K562 (cell line): ENCODE data around the gene RERG. TPM values are rescaled to one million over a fixed set of nuclear protein-coding genes. Genes with fewer than 3 reads are reported as not detected.

Experiments
- ATAC-seq: fragments of 200-7000 bp; cut with Tn5 transposase; 3 replicates; pipeline ENCODE4 v1.9.1; 2020; ENCODE audit warnings: moderate library complexity
- BruUV-seq: library from RNA; stranded (reverse); fragments of 400-500 nt; replicated peaks from 2 replicates; lab custom pipeline; 2021; lab: Mats Ljungman, UMichigan
- CTCF ChIA-PET: fragments of 300-600 bp; formaldehyde crosslinking; extraction: SDS; loops from one replicate; lab custom pipeline; 2021; ENCODE audit warnings: low intra/inter-chr PET ratio; lab: Yijun Ruan, JAX
- POLR2A ChIA-PET: fragments of 300-600, 350-650 bp; sonication (Branson Sonifier 250); formaldehyde crosslinking; extraction: SDS; loops from one replicate; lab custom pipeline; 2021; ENCODE audit warnings: antibody characterized with exemption, inconsistent platforms; lab: Yijun Ruan, JAX
- DNase-seq, 4 experiments: peaks; one replicate each; pipeline versions ENCODE4 v3.0.0 to v3.0.0-alpha.2; 2011 to 2018; ENCODE audit warnings: low spot score in 3 of 4, mixed read lengths in 3 of 4; ENCODE audit errors: extremely low read depth in 1 of 4
- FAIRE-seq: peaks from 2 replicates; lab custom pipeline; 2011; peaks lifted over from hg19 to GRCh38; lab: Jason Lieb, UNC
- H2AFZ ChIP-seq: 2 replicates; pipeline ENCODE4 v1.6.0; 2011; ENCODE audit warnings: low read depth, low read length, control low read depth, inconsistent platforms
- H3K27ac ChIP-seq: fragments of 200-600 bp; 3 replicates; pipeline ENCODE4 v1.8.0; 2011; ENCODE audit warnings: low read depth, mild to moderate bottlenecking, control low read depth, inconsistent platforms, low read length, moderate library complexity, mixed read lengths; ENCODE audit errors: extremely low read depth
- H3K27me3 ChIP-seq, 2 experiments: fragments of 300-600 bp in 1 of 2; 2 replicates in 1 of 2; 3 replicates in 1 of 2; pipeline versions ENCODE4 v1.6.0 to v1.8.0; 2011; ENCODE audit warnings: inconsistent platforms in 2 of 2, low read length in 2 of 2, mild to moderate bottlenecking in 1 of 2, mixed read lengths in 1 of 2, moderate library complexity in 1 of 2; ENCODE audit not compliant: control insufficient read depth in 2 of 2, insufficient read depth in 2 of 2
- H3K36me3 ChIP-seq: fragments of 300-600 bp; 3 replicates; pipeline ENCODE4 v1.8.0; 2011; ENCODE audit warnings: mild to moderate bottlenecking, low read length, inconsistent platforms; ENCODE audit not compliant: control insufficient read depth, insufficient read depth
- H3K4me1 ChIP-seq, 2 experiments: fragments of 200-600 bp in 1 of 2; replicated peaks in 1 of 2; 2 replicates in 1 of 2; 3 replicates in 1 of 2; pipeline versions ENCODE4 v1.5.1 to v1.8.0; 2011; ENCODE audit warnings: inconsistent platforms in 2 of 2, low read length in 2 of 2, mild to moderate bottlenecking in 1 of 2, mixed read lengths in 1 of 2, moderate library complexity in 1 of 2; ENCODE audit not compliant: control insufficient read depth in 2 of 2, insufficient read depth in 2 of 2
- H3K4me2 ChIP-seq: 2 replicates; pipeline ENCODE4 v1.6.1; 2011; ENCODE audit warnings: low read length, control low read depth, inconsistent platforms, mixed read lengths; ENCODE audit not compliant: insufficient read depth
- H3K4me3 ChIP-seq: fragments of 200-600 bp; sonication (generic), shearing (Covaris generic); 2 replicates; pipeline ENCODE4 v1.5.1; 2016; ENCODE audit warnings: control low read depth, inconsistent platforms
- H3K79me2 ChIP-seq: fragments of 200-600 bp; 3 replicates; pipeline ENCODE4 v1.8.0; 2011; ENCODE audit warnings: low read length, inconsistent platforms; ENCODE audit not compliant: control insufficient read depth, insufficient read depth
- H3K9ac ChIP-seq, 2 experiments: 2 replicates each; pipeline versions ENCODE4 v1.6.0 to v1.6.1; 2011; ENCODE audit warnings: low read depth in 2 of 2, low read length in 2 of 2, control low read depth in 1 of 2, inconsistent platforms in 1 of 2, mild to moderate bottlenecking in 1 of 2, mixed read lengths in 1 of 2; ENCODE audit not compliant: insufficient read depth in 1 of 2
- H3K9me1 ChIP-seq: one replicate; pipeline ENCODE4 v1.6.0; 2011; ENCODE audit warnings: inconsistent platforms, mild to moderate bottlenecking, low read length, moderate library complexity; ENCODE audit not compliant: control insufficient read depth, insufficient read depth
- H3K9me3 ChIP-seq: replicated peaks from 2 replicates; pipeline ENCODE4 v1.5.1; 2011; ENCODE audit warnings: low read depth, low read length, inconsistent platforms; ENCODE audit not compliant: control insufficient read depth, insufficient read depth
- H4K20me1 ChIP-seq: replicated peaks from 2 replicates; pipeline ENCODE4 v1.6.1; 2011; ENCODE audit warnings: low read length, inconsistent platforms, mixed read lengths; ENCODE audit not compliant: control insufficient read depth, insufficient read depth
- FIP1L1 ChIP-seq: fragments of 200-400 bp; formaldehyde crosslinking; IDR thresholded peaks from 2 replicates; pipeline ENCODE4 v1.6.1; 2018; ENCODE audit warnings: mild to moderate bottlenecking, low read depth, low read length; ENCODE audit not compliant: poor library complexity, severe bottlenecking
- MAX ChIP-seq: sonication (generic); formaldehyde crosslinking; IDR thresholded peaks from 2 replicates; pipeline ENCODE4 v1.9.0; 2022; ENCODE audit warnings: mild to moderate bottlenecking, missing genetic modification reagents
- SAP30 ChIP-seq: fragments of 200-600 bp; sonication (generic); IDR thresholded peaks from 2 replicates; pipeline ENCODE4 v1.6.1; 2012; ENCODE audit warnings: borderline replicate concordance, low read depth, mild to moderate bottlenecking, moderate library complexity, low read length, control low read depth, inconsistent platforms; ENCODE audit not compliant: insufficient read depth, poor library complexity, severe bottlenecking
- WGBS: fragments of 100-300 bp; shearing (Covaris generic); methylation state at CpG from one replicate; pipeline ENCODE4 v1.1.6; 2016; ENCODE audit warnings: low coverage, mixed read lengths; ENCODE audit not compliant: insufficient coverage; ENCODE audit errors: missing lambda C conversion rate; 5-methylcytosine and 5-hydroxymethylcytosine counted together
- in situ Hi-C: fragments of 300-500 bp; cut with MboI; formaldehyde crosslinking; loops from 4 replicates; pipeline ENCODE4 v1.15.0; 2018; ENCODE audit warnings: inconsistent platforms, mixed read lengths
- intact Hi-C: fragments of 100-400 bp; cut with micrococcal nuclease; formaldehyde crosslinking; loops from 2 replicates; pipeline ENCODE4 v1.14.2; 2022
- polyA plus RNA-seq, 8 experiments: library from polyadenylated mRNA; depleted of rRNA in 4 of 8; stranded (reverse) in 5 of 8; unstranded in 3 of 8; fragments of >200 nt; fragmentation: Nextera tagmentation in 2 of 8; fragmentation: Illumina TruSeq in 1 of 8; extraction: Ambion mirVana in 2 of 8; extraction: Trizol in 1 of 8; gene quantifications; 2 replicates each; pipeline versions ENCODE4 v1.2.1 to v1.2.3, GENCODE V29; 2011 to 2014; ENCODE audit warnings: inconsistent platforms in 1 of 8, missing spikeins in 1 of 8
- total RNA-seq, 7 experiments: library from RNA; depleted of rRNA in 6 of 7; stranded (reverse); fragments of >200 nt in 6 of 7; fragmentation: Illumina TruSeq in 2 of 7; extraction: Trizol in 2 of 7; gene quantifications; 2 replicates each; pipeline versions ENCODE4 v1.2.1 to v1.2.3, GENCODE V29; 2011 to 2021; ENCODE audit warnings: low replicate concordance in 1 of 7
- TF ChIP-seq, protein P1 (sequence below): fragments of 250-450 bp; sonication (Bioruptor Pico); IDR thresholded peaks from 2 replicates; pipeline ENCODE4 v1.4.0; 2020
- TF ChIP-seq, protein P2 (sequence below), 2 experiments: fragments of 450-650 bp in 1 of 2; sonication (generic) in 1 of 2; formaldehyde crosslinking in 1 of 2; IDR thresholded peaks in 1 of 2; conservative IDR thresholded peaks in 1 of 2; 2 replicates each; pipeline versions ENCODE4 v1.6.1 to v1.8.1; 2016 to 2023; ENCODE audit warnings: mild to moderate bottlenecking in 2 of 2, moderate library complexity in 2 of 2, inconsistent platforms in 1 of 2, missing genetic modification reagents in 1 of 2

Gene RERG
- total and polyA plus RNA-seq, 9 of the 15 experiments (the other 6 are each of a cell fraction or from before 2014, with no cell fraction given), result 2.2 to 7.3 (median 3.0) TPM

DNA sequence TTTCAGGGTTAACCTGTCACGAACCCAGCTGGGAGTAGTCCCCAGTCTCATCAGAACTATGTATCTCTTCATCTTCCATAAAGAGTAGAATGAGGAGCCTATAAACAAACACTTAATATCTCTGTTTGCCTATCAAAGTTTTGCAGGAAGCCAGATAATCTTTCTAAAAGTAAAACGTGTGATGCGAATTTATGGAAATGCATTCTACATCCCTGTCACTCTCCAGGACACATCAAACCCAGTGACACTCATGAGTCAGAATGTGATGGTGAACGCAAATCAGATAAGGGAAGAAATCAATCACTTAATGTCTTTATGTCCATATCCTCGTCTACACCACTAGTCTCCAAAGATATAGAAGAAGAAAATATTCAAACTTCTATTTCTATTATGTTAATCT lies 37.4 kb downstream of the RERG start:
- no peak for FAIRE-seq
- intact Hi-C loops (no loop called here), in situ Hi-C loops (no loop called here)
- Histone ChIP-seq H3K4me1 (no peaks in the 10 kb centered on the region), H3K9me3 (no peaks in the 10 kb centered on the region), H3K27ac (no peak overlapping the region), H3K9ac (no peak overlapping the region), H3K27me3 (no peaks in the 10 kb centered on the region), H3K4me2 (no peak overlapping the region), H3K36me3 (no peaks in the 10 kb centered on the region), H3K4me3 (no peak overlapping the region), H3K9me1 (no peaks in the 10 kb centered on the region), H2AFZ (no peak overlapping the region), H3K79me2 (no peaks in the 10 kb centered on the region), H4K20me1 (no peaks in the 10 kb centered on the region)
- WGBS, result 1% methylated on average over 5 of the region's 5 CpGs
- ChIA-PET CTCF (no interaction called here), POLR2A (no interaction called here)
- TF ChIP-seq, protein P1, sequence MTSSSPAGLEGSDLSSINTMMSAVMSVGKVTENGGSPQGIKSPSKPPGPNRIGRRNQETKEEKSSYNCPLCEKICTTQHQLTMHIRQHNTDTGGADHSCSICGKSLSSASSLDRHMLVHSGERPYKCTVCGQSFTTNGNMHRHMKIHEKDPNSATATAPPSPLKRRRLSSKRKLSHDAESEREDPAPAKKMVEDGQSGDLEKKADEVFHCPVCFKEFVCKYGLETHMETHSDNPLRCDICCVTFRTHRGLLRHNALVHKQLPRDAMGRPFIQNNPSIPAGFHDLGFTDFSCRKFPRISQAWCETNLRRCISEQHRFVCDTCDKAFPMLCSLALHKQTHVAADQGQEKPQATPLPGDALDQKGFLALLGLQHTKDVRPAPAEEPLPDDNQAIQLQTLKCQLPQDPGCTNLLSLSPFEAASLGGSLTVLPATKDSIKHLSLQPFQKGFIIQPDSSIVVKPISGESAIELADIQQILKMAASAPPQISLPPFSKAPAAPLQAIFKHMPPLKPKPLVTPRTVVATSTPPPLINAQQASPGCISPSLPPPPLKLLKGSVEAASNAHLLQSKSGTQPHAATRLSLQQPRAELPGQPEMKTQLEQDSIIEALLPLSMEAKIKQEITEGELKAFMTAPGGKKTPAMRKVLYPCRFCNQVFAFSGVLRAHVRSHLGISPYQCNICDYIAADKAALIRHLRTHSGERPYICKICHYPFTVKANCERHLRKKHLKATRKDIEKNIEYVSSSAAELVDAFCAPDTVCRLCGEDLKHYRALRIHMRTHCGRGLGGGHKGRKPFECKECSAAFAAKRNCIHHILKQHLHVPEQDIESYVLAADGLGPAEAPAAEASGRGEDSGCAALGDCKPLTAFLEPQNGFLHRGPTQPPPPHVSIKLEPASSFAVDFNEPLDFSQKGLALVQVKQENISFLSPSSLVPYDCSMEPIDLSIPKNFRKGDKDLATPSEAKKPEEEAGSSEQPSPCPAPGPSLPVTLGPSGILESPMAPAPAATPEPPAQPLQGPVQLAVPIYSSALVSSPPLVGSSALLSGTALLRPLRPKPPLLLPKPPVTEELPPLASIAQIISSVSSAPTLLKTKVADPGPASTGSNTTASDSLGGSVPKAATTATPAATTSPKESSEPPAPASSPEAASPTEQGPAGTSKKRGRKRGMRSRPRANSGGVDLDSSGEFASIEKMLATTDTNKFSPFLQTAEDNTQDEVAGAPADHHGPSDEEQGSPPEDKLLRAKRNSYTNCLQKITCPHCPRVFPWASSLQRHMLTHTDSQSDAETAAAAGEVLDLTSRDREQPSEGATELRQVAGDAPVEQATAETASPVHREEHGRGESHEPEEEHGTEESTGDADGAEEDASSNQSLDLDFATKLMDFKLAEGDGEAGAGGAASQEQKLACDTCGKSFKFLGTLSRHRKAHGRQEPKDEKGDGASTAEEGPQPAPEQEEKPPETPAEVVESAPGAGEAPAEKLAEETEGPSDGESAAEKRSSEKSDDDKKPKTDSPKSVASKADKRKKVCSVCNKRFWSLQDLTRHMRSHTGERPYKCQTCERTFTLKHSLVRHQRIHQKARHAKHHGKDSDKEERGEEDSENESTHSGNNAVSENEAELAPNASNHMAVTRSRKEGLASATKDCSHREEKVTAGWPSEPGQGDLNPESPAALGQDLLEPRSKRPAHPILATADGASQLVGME, result no peak
- TF ChIP-seq, protein P2, sequence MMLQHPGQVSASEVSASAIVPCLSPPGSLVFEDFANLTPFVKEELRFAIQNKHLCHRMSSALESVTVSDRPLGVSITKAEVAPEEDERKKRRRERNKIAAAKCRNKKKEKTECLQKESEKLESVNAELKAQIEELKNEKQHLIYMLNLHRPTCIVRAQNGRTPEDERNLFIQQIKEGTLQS (IDR thresholded peaks at IDR 0.05), result no peak
- TF ChIP-seq, protein P2 (CRISPR knock-in tag; conservative IDR thresholded peaks at IDR 0.05), result no peak
- TF ChIP-seq MAX (CRISPR knock-in tag), result no peak
- no peak for TF ChIP-seq SAP30
- no peak for TF ChIP-seq FIP1L1
- DNase-seq, result no peak
- ATAC-seq, result no peak
- no TSS peak for BruUV-seq
